Natural killer cell (primary cell): ENCODE results near the gene RAD50. TPM values are rescaled to one million over a fixed set of nuclear protein-coding genes. Genes with fewer than 3 reads are reported as not detected.

Source experiments
- ATAC-seq, 3 donors: fragments of 150-1000 bp in 2 of 3; fragments of 200-7000 bp in 1 of 3; cut with Tn5 transposase; 1 replicate in 1 of 3; 2 replicates in 2 of 3; pipeline ENCODE4 v1.10.0; 2021; ENCODE audit warnings: mild to moderate bottlenecking in 2 of 3, moderate library complexity in 2 of 3
- DNase-seq, 2 donors: peaks; one replicate each; pipeline versions ENCODE4 v3.0.0 to v3.0.0-alpha.2; 2013 to 2021; ENCODE audit warnings: mixed read lengths in 1 of 2
- H3K27ac ChIP-seq: one replicate; pipeline ENCODE4 v1.5.1; 2013; ENCODE audit warnings: mild to moderate bottlenecking, low read length
- H3K27me3 ChIP-seq: one replicate; pipeline ENCODE4 v1.6.1; 2013; ENCODE audit warnings: low read length; ENCODE audit not compliant: control insufficient read depth, insufficient read depth
- H3K36me3 ChIP-seq: one replicate; pipeline ENCODE4 v1.6.1; 2013; ENCODE audit warnings: low read length; ENCODE audit not compliant: control insufficient read depth, insufficient read depth
- H3K4me1 ChIP-seq: one replicate; pipeline ENCODE4 v1.6.1; 2013; ENCODE audit warnings: low read length; ENCODE audit not compliant: control insufficient read depth, insufficient read depth
- H3K4me3 ChIP-seq: one replicate; pipeline ENCODE4 v1.5.1; 2013; ENCODE audit warnings: low read length
- H3K9me3 ChIP-seq: one replicate; pipeline ENCODE4 v1.6.1; 2013; ENCODE audit warnings: low read length; ENCODE audit not compliant: control insufficient read depth, insufficient read depth
- H3K27ac Mint-ChIP-seq, 2 donors: one replicate each; pipeline ENCODE4 v1.8.0; 2022; ENCODE audit warnings: mild to moderate bottlenecking in 2 of 2, mixed read lengths in 2 of 2, moderate library complexity in 1 of 2
- H3K27me3 Mint-ChIP-seq, 2 donors: one replicate each; pipeline ENCODE4 v1.8.0; 2022; ENCODE audit warnings: low read depth in 2 of 2, mixed read lengths in 2 of 2
- H3K36me3 Mint-ChIP-seq: one replicate; pipeline ENCODE4 v1.8.0; 2022; ENCODE audit warnings: mixed read lengths
- H3K4me1 Mint-ChIP-seq, 2 donors: one replicate each; pipeline ENCODE4 v1.8.0; 2022; ENCODE audit warnings: mixed read lengths in 2 of 2
- H3K4me3 Mint-ChIP-seq: one replicate; pipeline ENCODE4 v1.8.0; 2022; ENCODE audit warnings: mild to moderate bottlenecking, moderate library complexity, mixed read lengths
- H3K9me3 Mint-ChIP-seq, 2 donors: one replicate each; pipeline ENCODE4 v1.8.0; 2022; ENCODE audit warnings: mixed read lengths in 2 of 2
- CTCF ChIP-seq: fragments of 200-600 bp; IDR thresholded peaks from one replicate; pipeline ENCODE4 v1.8.0; 2022; ENCODE audit warnings: antibody characterized with exemption
- WGBS: methylation state at CpG from one replicate; pipeline ENCODE4 v1.1.7; 2013; ENCODE audit warnings: missing lambda C conversion rate; ENCODE audit not compliant: insufficient coverage; 5-methylcytosine and 5-hydroxymethylcytosine counted together
- intact Hi-C: fragments of 100-400 bp; cut with micrococcal nuclease; formaldehyde crosslinking; loops from one replicate; pipeline ENCODE4 v1.14.2; 2022
- total RNA-seq, 4 donors: library from RNA; stranded (reverse); fragments of 120-200 nt in 1 of 4; gene quantifications; one replicate each; pipeline versions ENCODE4 v1.2.3 to v1.2.4, GENCODE V29; 2013 to 2022

Gene RAD50
- total RNA-seq, 3 donors from 2014 or later (not counting 1 experiment from before 2014, with no cell fraction given) = 21.0 to 31.2 (median 27.5) TPM

- Histone ChIP-seq H3K4me3 (no peak overlapping the region), H3K36me3 (peaks cover 48% of the 10 kb centered on the region), H3K9me3 (no peaks in the 10 kb centered on the region), H3K27ac (no peak overlapping the region), H3K27me3 (no peaks in the 10 kb centered on the region), H3K4me1 (no peaks in the 10 kb centered on the region)
- Mint-ChIP-seq H3K4me3 (no peak overlapping the region), H3K4me1 (no peaks in the 10 kb centered on the region), H3K36me3 (peaks cover 20% of the 10 kb centered on the region), H3K27me3 (no peaks in the 10 kb centered on the region), H3K27ac (no peak overlapping the region), H3K9me3 (no peaks in the 10 kb centered on the region)
- no peak for DNase-seq
- ATAC-seq = no peak
- TF ChIP-seq CTCF = no peak
- WGBS = 93% methylated on average over 5 of the region's 5 CpGs
- intact Hi-C loops = no loop called here
Measured at GRCh38 chr5:132608107-132608506, 51.3 kb downstream of the RAD50 start.

GRCh38 chr5:132611965-132612364, 55.2 kb downstream of the RAD50 start:
- Mint-ChIP-seq H3K27me3 (no peaks in the 10 kb centered on the region), H3K4me3 (no peak overlapping the region), H3K27ac (no peak overlapping the region), H3K36me3 (peaks cover 13% of the 10 kb centered on the region), H3K4me1 (no peaks in the 10 kb centered on the region), H3K9me3 (no peaks in the 10 kb centered on the region)
- TF ChIP-seq CTCF = no peak
- H3K36me3 ChIP-seq = peaks cover 47% of the 10 kb centered on the region
- H3K4me1 ChIP-seq = no peaks in the 10 kb centered on the region
- H3K27ac ChIP-seq = no peak overlapping the region
- no peaks in the 10 kb centered on the region for H3K27me3 ChIP-seq
- DNase-seq (no peak), ATAC-seq (no peak)
- intact Hi-C loops = no loop called here
- no peaks in the 10 kb centered on the region for H3K9me3 ChIP-seq
- H3K4me3 ChIP-seq = no peak overlapping the region
- WGBS = 100% methylated on average over 2 of the region's 2 CpGs

GRCh38 chr5:132612846-132613245, 56.1 kb downstream of the RAD50 start:
- Histone ChIP-seq H3K4me1 (no peaks in the 10 kb centered on the region), H3K36me3 (peaks cover 52% of the 10 kb centered on the region), H3K4me3 (no peak overlapping the region), H3K9me3 (no peaks in the 10 kb centered on the region), H3K27me3 (no peaks in the 10 kb centered on the region), H3K27ac (no peak overlapping the region)
- 100% methylated on average over 1 of the region's 1 CpG for WGBS
- no peaks in the 10 kb centered on the region for H3K4me1 Mint-ChIP-seq
- no peaks in the 10 kb centered on the region for H3K27me3 Mint-ChIP-seq
- no peak for ATAC-seq
- intact Hi-C loops = no loop called here
- TF ChIP-seq CTCF = no peak
- H3K4me3 Mint-ChIP-seq = no peak overlapping the region
- no peak overlapping the region for H3K27ac Mint-ChIP-seq
- H3K36me3 Mint-ChIP-seq = peaks cover 18% of the 10 kb centered on the region
- no peaks in the 10 kb centered on the region for H3K9me3 Mint-ChIP-seq
- no peak for DNase-seq

- H3K27ac Mint-ChIP-seq = no peak overlapping the region
- Histone ChIP-seq H3K27me3 (no peaks in the 10 kb centered on the region), H3K4me1 (no peaks in the 10 kb centered on the region), H3K27ac (no peak overlapping the region), H3K9me3 (no peaks in the 10 kb centered on the region), H3K4me3 (no peak overlapping the region), H3K36me3 (peaks cover 37% of the 10 kb centered on the region)
- intact Hi-C loops = no loop called here
- H3K9me3 Mint-ChIP-seq = no peaks in the 10 kb centered on the region
- DNase-seq (no peak), ATAC-seq (no peak)
- no peaks in the 10 kb centered on the region for H3K4me1 Mint-ChIP-seq
- H3K36me3 Mint-ChIP-seq = peaks cover 18% of the 10 kb centered on the region
- no peak for TF ChIP-seq CTCF
- no peaks in the 10 kb centered on the region for H3K27me3 Mint-ChIP-seq
- no peak overlapping the region for H3K4me3 Mint-ChIP-seq
Measured at GRCh38 chr5:132621699-132622098, 64.9 kb downstream of the RAD50 start.
